ENCODE measurements around the gene TRPM3.

TRPM3 gene

DNA sequence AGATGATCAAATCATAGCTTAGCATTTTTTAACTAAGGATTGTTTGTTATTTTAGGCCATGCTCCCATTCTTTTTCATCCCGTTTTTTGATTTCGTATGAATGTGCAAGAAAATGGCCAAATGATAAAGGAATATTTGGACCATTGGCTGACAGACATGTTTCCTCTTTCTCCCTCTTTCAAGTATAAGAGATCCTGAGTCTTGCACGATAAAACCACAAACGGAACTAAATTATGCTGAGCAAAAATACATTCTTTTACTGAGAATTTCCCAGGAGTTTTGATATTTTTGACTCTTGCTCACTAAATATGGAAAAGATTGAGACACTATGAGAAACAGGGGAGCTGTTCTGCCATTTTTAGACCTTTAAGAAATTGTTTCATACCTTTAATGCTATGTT, 616.6 kb downstream of the TRPM3 start:
- H3K36me3 ChIP-seq (ENCODE audit: control insufficient read depth in 1 of 2, insufficient read depth in 2 of 2, low read length in 2 of 2), result no peaks in the 10 kb centered on the region
- H3K27me3 ChIP-seq (ENCODE audit: low read depth, low read length), result no peaks in the 10 kb centered on the region
- peaks cover 0 to 16% of the 10 kb centered on the region in 2 donors for H3K4me1 ChIP-seq (ENCODE audit: control insufficient read depth in 1 of 2, insufficient read depth in 2 of 2, low read length in 2 of 2)
- no peaks in the 10 kb centered on the region for H3K9me3 ChIP-seq (ENCODE audit: control insufficient read depth in 1 of 2, low read length in 2 of 2)
- H3K4me3 ChIP-seq (ENCODE audit: low read depth in 1 of 2, low read length in 2 of 2), result no peak overlapping the region
- H3K27ac ChIP-seq (ENCODE audit: low read length), result no peak overlapping the region

GRCh38 chr9:70502690-70503089, 618.7 kb downstream of the TRPM3 start:
- H3K36me3 ChIP-seq (ENCODE audit: control insufficient read depth in 1 of 2, insufficient read depth in 2 of 2, low read length in 2 of 2), result no peaks in the 10 kb centered on the region
- H3K27ac ChIP-seq (ENCODE audit: low read length), result no peak overlapping the region
- H3K9me3 ChIP-seq (ENCODE audit: control insufficient read depth in 1 of 2, low read length in 2 of 2), result no peaks in the 10 kb centered on the region
- H3K4me1 ChIP-seq (ENCODE audit: control insufficient read depth in 1 of 2, insufficient read depth in 2 of 2, low read length in 2 of 2), result peaks cover 0 to 16% of the 10 kb centered on the region in 2 donors
- no peak overlapping the region for H3K4me3 ChIP-seq (ENCODE audit: low read depth in 1 of 2, low read length in 2 of 2)
- H3K27me3 ChIP-seq (ENCODE audit: low read depth, low read length), result no peaks in the 10 kb centered on the region

DNA sequence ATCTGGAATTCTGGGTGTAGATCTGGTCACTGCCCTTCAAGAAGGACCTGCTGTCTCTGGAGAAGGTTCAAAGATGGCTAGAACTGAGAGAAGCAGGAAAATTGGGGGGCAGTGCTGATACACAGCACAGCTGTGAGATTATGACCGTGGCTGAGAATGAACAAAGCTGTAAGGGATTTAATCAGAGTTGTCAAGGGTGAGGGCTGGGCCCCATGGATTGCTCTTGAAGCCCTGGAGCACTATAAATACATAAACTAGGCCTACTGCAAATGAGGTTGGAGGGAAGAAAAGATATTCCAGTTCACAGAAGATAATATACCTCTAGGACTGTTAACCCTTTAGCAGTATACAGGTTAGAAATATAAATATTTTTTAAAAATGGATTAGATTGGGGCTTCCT, 620.6 kb downstream of the TRPM3 start:
- H3K27ac ChIP-seq (ENCODE audit: low read length), result no peak overlapping the region
- H3K4me1 ChIP-seq (ENCODE audit: control insufficient read depth in 1 of 2, insufficient read depth in 2 of 2, low read length in 2 of 2), result peaks cover 0 to 16% of the 10 kb centered on the region in 2 donors
- H3K27me3 ChIP-seq (ENCODE audit: low read depth, low read length), result no peaks in the 10 kb centered on the region
- H3K9me3 ChIP-seq (ENCODE audit: control insufficient read depth in 1 of 2, low read length in 2 of 2), result no peaks in the 10 kb centered on the region
- H3K4me3 ChIP-seq (ENCODE audit: low read depth in 1 of 2, low read length in 2 of 2), result no peak overlapping the region
- no peaks in the 10 kb centered on the region for H3K36me3 ChIP-seq (ENCODE audit: control insufficient read depth in 1 of 2, insufficient read depth in 2 of 2, low read length in 2 of 2)

DNA sequence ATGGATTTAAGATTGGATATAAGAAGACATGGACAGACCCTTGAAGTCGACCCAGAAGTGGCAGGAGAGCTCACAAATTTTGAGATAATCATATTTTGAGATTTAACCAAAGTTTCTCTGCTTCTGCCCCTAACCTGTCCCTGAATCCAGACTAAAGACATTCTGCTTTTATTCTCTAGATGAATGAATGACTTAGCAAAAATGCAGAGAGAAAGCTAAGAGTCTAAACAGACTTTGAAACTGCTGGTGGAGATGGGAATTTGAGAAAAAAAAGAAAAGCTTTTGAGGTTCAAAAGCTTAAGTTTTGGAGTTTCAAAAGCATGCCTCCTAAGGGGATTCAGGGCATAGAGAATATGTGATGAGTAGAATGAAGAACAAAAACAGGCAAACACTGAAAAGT, 621.8 kb downstream of the TRPM3 start:
- Histone ChIP-seq H3K9me3 (ENCODE audit: control insufficient read depth in 1 of 2, low read length in 2 of 2) (no peaks in the 10 kb centered on the region), H3K27ac (ENCODE audit: low read length) (no peak overlapping the region), H3K27me3 (ENCODE audit: low read depth, low read length) (no peaks in the 10 kb centered on the region), H3K4me3 (ENCODE audit: low read depth in 1 of 2, low read length in 2 of 2) (no peak overlapping the region), H3K36me3 (ENCODE audit: control insufficient read depth in 1 of 2, insufficient read depth in 2 of 2, low read length in 2 of 2) (no peaks in the 10 kb centered on the region), H3K4me1 (ENCODE audit: control insufficient read depth in 1 of 2, insufficient read depth in 2 of 2, low read length in 2 of 2) (peaks cover 0 to 16% of the 10 kb centered on the region in 2 donors)

GRCh38 chr9:70498866-70499265, 622.6 kb downstream of the TRPM3 start:
- Histone ChIP-seq H3K4me1 (ENCODE audit: control insufficient read depth in 1 of 2, insufficient read depth in 2 of 2, low read length in 2 of 2) (peaks cover 0 to 16% of the 10 kb centered on the region in 2 donors), H3K9me3 (ENCODE audit: control insufficient read depth in 1 of 2, low read length in 2 of 2) (no peaks in the 10 kb centered on the region), H3K27ac (ENCODE audit: low read length) (no peak overlapping the region), H3K36me3 (ENCODE audit: control insufficient read depth in 1 of 2, insufficient read depth in 2 of 2, low read length in 2 of 2) (no peaks in the 10 kb centered on the region), H3K4me3 (ENCODE audit: low read depth in 1 of 2, low read length in 2 of 2) (no peak overlapping the region), H3K27me3 (ENCODE audit: low read depth, low read length) (no peaks in the 10 kb centered on the region)

- H3K27me3 ChIP-seq (ENCODE audit: low read depth, low read length), result no peaks in the 10 kb centered on the region
- no peaks in the 10 kb centered on the region for H3K9me3 ChIP-seq (ENCODE audit: control insufficient read depth in 1 of 2, low read length in 2 of 2)
- H3K4me3 ChIP-seq (ENCODE audit: low read depth in 1 of 2, low read length in 2 of 2), result no peak overlapping the region
- no peak overlapping the region for H3K27ac ChIP-seq (ENCODE audit: low read length)
- H3K4me1 ChIP-seq (ENCODE audit: control insufficient read depth in 1 of 2, insufficient read depth in 2 of 2, low read length in 2 of 2), result peaks cover 0 to 16% of the 10 kb centered on the region in 2 donors
- H3K36me3 ChIP-seq (ENCODE audit: control insufficient read depth in 1 of 2, insufficient read depth in 2 of 2, low read length in 2 of 2), result no peaks in the 10 kb centered on the region
Measured at GRCh38 chr9:70496244-70496643, 625.2 kb downstream of the TRPM3 start.

DNA sequence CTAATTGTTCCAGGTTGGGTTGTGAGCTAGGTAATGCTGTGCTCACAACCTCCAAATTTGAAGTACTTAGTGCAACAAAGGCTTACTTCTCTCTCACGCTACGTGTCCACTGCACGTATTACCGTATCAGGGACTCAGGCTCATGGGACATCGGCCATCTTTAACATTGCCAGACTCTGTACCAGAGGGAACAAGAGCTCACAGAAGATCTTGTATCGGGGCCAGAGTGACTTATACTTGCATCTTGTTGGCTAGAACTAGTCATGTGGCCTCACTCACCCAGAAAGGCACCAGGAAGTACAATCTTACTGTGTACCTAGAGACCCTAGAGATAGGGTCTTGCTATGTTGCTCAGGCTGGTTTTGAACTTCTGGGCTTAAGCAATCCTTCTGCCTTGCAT, 625.9 kb downstream of the TRPM3 start:
- no peaks in the 10 kb centered on the region for H3K27me3 ChIP-seq (ENCODE audit: low read depth, low read length)
- H3K9me3 ChIP-seq (ENCODE audit: control insufficient read depth in 1 of 2, low read length in 2 of 2), result no peaks in the 10 kb centered on the region
- H3K27ac ChIP-seq (ENCODE audit: low read length), result no peak overlapping the region
- H3K4me3 ChIP-seq (ENCODE audit: low read depth in 1 of 2, low read length in 2 of 2), result no peak overlapping the region
- H3K36me3 ChIP-seq (ENCODE audit: control insufficient read depth in 1 of 2, insufficient read depth in 2 of 2, low read length in 2 of 2), result no peaks in the 10 kb centered on the region
- H3K4me1 ChIP-seq (ENCODE audit: control insufficient read depth in 1 of 2, insufficient read depth in 2 of 2, low read length in 2 of 2), result peaks cover 0 to 16% of the 10 kb centered on the region in 2 donors

DNA sequence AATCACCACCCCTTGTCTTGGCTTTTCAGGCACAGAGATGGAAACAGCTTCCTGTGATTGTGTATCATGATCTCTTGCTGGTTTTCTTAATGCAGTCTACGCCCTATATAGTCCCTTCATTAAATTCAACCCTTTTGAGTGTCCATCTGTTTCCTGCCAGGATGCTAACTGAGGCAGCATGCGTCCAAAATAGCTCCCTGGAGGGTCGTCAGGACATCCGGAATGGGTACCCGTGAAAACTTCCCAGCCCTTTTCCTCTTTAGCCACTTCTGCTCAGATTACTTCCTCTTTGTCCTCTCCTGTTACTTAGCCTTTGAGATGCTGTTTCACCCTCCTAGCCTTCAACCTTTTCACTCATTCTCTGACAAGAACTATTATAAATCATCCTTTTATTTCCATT, 627.2 kb downstream of the TRPM3 start:
- peaks cover 0 to 16% of the 10 kb centered on the region in 2 donors for H3K4me1 ChIP-seq (ENCODE audit: control insufficient read depth in 1 of 2, insufficient read depth in 2 of 2, low read length in 2 of 2)
- H3K4me3 ChIP-seq (ENCODE audit: low read depth in 1 of 2, low read length in 2 of 2), result no peak overlapping the region
- H3K27me3 ChIP-seq (ENCODE audit: low read depth, low read length), result no peaks in the 10 kb centered on the region
- H3K27ac ChIP-seq (ENCODE audit: low read length), result no peak overlapping the region
- no peaks in the 10 kb centered on the region for H3K9me3 ChIP-seq (ENCODE audit: control insufficient read depth in 1 of 2, low read length in 2 of 2)
- H3K36me3 ChIP-seq (ENCODE audit: control insufficient read depth in 1 of 2, insufficient read depth in 2 of 2, low read length in 2 of 2), result no peaks in the 10 kb centered on the region

- H3K27me3 ChIP-seq (ENCODE audit: low read depth, low read length), result no peaks in the 10 kb centered on the region
- no peak overlapping the region for H3K27ac ChIP-seq (ENCODE audit: low read length)
- no peaks in the 10 kb centered on the region for H3K36me3 ChIP-seq (ENCODE audit: control insufficient read depth in 1 of 2, insufficient read depth in 2 of 2, low read length in 2 of 2)
- peaks cover 0 to 16% of the 10 kb centered on the region in 2 donors for H3K4me1 ChIP-seq (ENCODE audit: control insufficient read depth in 1 of 2, insufficient read depth in 2 of 2, low read length in 2 of 2)
- H3K4me3 ChIP-seq (ENCODE audit: low read depth in 1 of 2, low read length in 2 of 2), result no peak overlapping the region
- no peaks in the 10 kb centered on the region for H3K9me3 ChIP-seq (ENCODE audit: control insufficient read depth in 1 of 2, low read length in 2 of 2)
Measured at GRCh38 chr9:70493029-70493428, 628.4 kb downstream of the TRPM3 start.

DNA sequence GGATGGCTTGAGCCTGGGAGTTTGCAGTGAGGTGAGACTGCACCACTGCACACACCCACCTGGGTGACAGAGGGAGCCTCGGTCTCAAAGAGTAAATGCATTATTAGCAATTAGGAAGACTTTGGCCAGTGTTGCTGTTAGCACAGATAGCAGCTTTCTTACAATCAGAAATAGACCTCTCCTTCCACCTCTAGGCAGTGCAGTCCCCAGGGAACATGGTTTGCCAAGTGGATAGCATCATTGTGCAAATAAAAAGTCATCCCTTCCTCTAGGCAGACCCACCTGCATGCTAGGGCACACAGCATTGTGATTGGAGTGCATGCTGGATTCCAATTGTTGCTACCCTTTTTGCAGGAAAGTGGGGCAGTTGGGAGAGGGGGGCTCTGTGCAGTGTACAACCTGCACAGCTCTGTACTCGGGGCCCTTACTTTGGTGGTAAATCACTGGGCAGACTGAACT, 629.1 kb downstream of the TRPM3 start:
- Histone ChIP-seq H3K27ac (ENCODE audit: low read length) (no peak overlapping the region), H3K4me3 (ENCODE audit: low read depth in 1 of 2, low read length in 2 of 2) (no peak overlapping the region), H3K27me3 (ENCODE audit: low read depth, low read length) (no peaks in the 10 kb centered on the region), H3K4me1 (ENCODE audit: control insufficient read depth in 1 of 2, insufficient read depth in 2 of 2, low read length in 2 of 2) (peaks cover 0 to 16% of the 10 kb centered on the region in 2 donors), H3K36me3 (ENCODE audit: control insufficient read depth in 1 of 2, insufficient read depth in 2 of 2, low read length in 2 of 2) (no peaks in the 10 kb centered on the region), H3K9me3 (ENCODE audit: control insufficient read depth in 1 of 2, low read length in 2 of 2) (no peaks in the 10 kb centered on the region)

DNA sequence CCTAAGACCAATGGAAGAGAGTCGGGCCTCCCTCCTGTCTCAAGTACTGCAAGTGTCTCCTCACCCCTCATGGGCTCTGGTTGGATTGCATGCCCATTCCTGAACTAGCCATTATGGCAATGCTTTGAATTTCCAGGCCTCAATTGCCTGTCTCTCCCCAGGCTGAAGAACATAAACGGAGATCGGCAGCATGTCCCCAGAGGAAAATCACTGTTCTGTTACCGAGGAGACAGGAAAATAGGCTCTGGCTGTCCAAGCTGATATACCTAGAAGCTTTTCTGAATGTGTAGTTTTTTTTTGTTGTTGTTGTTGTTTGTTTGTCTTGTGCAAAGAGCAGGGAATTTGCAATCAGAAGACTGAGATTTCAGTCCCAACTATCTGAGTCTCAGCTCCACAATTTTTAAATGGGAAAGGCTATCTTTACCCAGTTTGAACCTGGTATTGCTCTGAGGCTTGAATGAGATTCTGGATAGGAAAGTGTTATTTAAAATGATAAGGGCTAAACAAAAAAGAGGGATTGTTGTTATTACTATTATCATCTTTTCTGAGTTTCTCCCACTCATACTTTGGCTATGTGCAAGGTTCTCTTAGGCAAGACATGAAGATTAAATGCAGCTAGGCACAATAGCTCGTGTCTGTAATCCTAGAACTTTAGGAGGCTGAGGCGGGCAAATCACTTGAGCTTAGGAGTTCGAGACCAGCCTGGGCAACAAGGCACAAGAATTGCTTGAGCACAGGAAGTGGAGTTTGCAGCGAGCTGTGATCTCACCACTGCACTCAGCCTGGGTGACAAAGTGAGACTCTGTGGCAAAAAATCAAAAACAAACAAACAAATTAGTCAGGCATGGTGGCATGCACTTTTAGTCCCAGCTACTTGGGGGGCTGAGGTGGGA, 629.7 kb downstream of the TRPM3 start:
- Histone ChIP-seq H3K36me3 (ENCODE audit: control insufficient read depth in 1 of 2, insufficient read depth in 2 of 2, low read length in 2 of 2) (no peaks in the 10 kb centered on the region), H3K27me3 (ENCODE audit: low read depth, low read length) (no peaks in the 10 kb centered on the region), H3K9me3 (ENCODE audit: control insufficient read depth in 1 of 2, low read length in 2 of 2) (no peaks in the 10 kb centered on the region), H3K27ac (ENCODE audit: low read length) (no peak overlapping the region), H3K4me3 (ENCODE audit: low read depth in 1 of 2, low read length in 2 of 2) (no peak overlapping the region), H3K4me1 (ENCODE audit: control insufficient read depth in 1 of 2, insufficient read depth in 2 of 2, low read length in 2 of 2) (peaks cover 0 to 16% of the 10 kb centered on the region in 2 donors)

DNA sequence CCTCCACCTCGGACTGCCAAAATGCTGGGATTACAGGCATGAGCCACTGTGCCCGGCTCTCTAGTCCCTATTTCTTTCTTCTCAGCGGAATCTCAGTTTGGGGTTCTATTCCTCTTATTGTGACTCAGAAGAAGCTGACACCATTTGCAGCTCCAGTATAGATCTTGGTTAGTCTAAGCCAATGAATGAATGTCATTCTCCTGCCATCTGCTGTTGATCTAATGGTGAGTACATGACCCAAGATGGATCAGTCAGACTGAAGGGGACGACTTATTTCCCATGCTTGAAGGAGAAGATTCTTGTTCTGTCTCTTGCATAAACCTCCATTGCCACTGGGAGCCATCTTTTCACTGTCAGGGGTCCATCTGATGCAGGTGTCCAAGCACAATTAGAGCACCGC, 630.9 kb downstream of the TRPM3 start:
- H3K4me1 ChIP-seq (ENCODE audit: control insufficient read depth in 1 of 2, insufficient read depth in 2 of 2, low read length in 2 of 2), result peaks cover 0 to 16% of the 10 kb centered on the region in 2 donors
- no peak overlapping the region for H3K27ac ChIP-seq (ENCODE audit: low read length)
- no peak overlapping the region for H3K4me3 ChIP-seq (ENCODE audit: low read depth in 1 of 2, low read length in 2 of 2)
- H3K9me3 ChIP-seq (ENCODE audit: control insufficient read depth in 1 of 2, low read length in 2 of 2), result no peaks in the 10 kb centered on the region
- H3K27me3 ChIP-seq (ENCODE audit: low read depth, low read length), result no peaks in the 10 kb centered on the region
- H3K36me3 ChIP-seq (ENCODE audit: control insufficient read depth in 1 of 2, insufficient read depth in 2 of 2, low read length in 2 of 2), result no peaks in the 10 kb centered on the region

All from muscle layer of duodenum (tissue), 2 donors.